Heart right ventricle (tissue), 16 donors: Measurements from ENCODE around the gene VPS54. TPM values are rescaled to one million over a fixed set of nuclear protein-coding genes. Genes with fewer than 3 reads are reported as not detected.
A peak's percentile ranks its signal among the peaks of the same experiment; 100 is the strongest.

Experiments used
- ATAC-seq, 8 donors: fragments of 200-7000 bp; cut with Tn5 transposase; one replicate each; pipeline ENCODE4 v1.9.1; 2020; ENCODE audit warnings: mild to moderate bottlenecking in 8 of 8, moderate library complexity in 8 of 8, moderate number of reproducible peaks in 1 of 8
- DNase-seq, 2 donors: peaks; one replicate each; pipeline ENCODE4 v3.0.0-alpha.2; 2020
- H3K27ac ChIP-seq, 10 donors: fragments of 200-600 bp; sonication (generic) in 2 of 10; one replicate each; pipeline versions ENCODE4 v1.5.0 to v1.8.0; 2020 to 2022; ENCODE audit warnings: mild to moderate bottlenecking in 3 of 10
- H3K27me3 ChIP-seq, 7 donors: fragments of 200-600 bp; one replicate each; pipeline ENCODE4 v1.8.0; 2021 to 2022; ENCODE audit warnings: mild to moderate bottlenecking in 2 of 7
- H3K36me3 ChIP-seq, 9 donors: fragments of 200-600 bp; sonication (generic) in 1 of 9; one replicate each; pipeline versions ENCODE4 v1.5.0 to v1.8.0; 2020 to 2022; ENCODE audit warnings: mild to moderate bottlenecking in 2 of 9
- H3K4me1 ChIP-seq, 9 donors: fragments of 200-600 bp; sonication (generic) in 1 of 9; one replicate each; pipeline versions ENCODE4 v1.5.0 to v1.8.0; 2020 to 2022; ENCODE audit warnings: mild to moderate bottlenecking in 4 of 9
- H3K4me3 ChIP-seq, 10 donors: fragments of 200-600 bp; sonication (generic) in 2 of 10; one replicate each; pipeline versions ENCODE4 v1.5.0 to v1.8.0; 2020 to 2022; ENCODE audit warnings: mild to moderate bottlenecking in 7 of 10, moderate library complexity in 2 of 10
- H3K9me3 ChIP-seq, 11 donors: fragments of 200-600 bp in 10 of 11; sonication (generic) in 2 of 11; one replicate each; pipeline versions ENCODE4 v1.5.0 to v1.8.0; 2013 to 2022; ENCODE audit warnings: mild to moderate bottlenecking in 2 of 11, control low read depth in 1 of 11, moderate library complexity in 1 of 11
- CTCF ChIP-seq, 9 donors: fragments of 200-600 bp; sonication (generic) in 2 of 9; IDR thresholded peaks; one replicate each; pipeline versions ENCODE4 v1.5.0 to v1.8.0; 2021 to 2022; ENCODE audit warnings: antibody characterized with exemption in 9 of 9, mild to moderate bottlenecking in 5 of 9, moderate library complexity in 1 of 9
- WGBS, 2 donors: extraction: QIAGEN DNeasy Blood & Tissue Kit; methylation state at CpG; one replicate each; pipeline ENCODE4 v1.1.7; 2013; ENCODE audit warnings: inconsistent platforms in 1 of 2; 5-methylcytosine and 5-hydroxymethylcytosine counted together
- intact Hi-C, 10 donors: fragments of 100-400 bp; cut with DNase I; formaldehyde crosslinking; loops; one replicate each; pipeline versions ENCODE4 v1.11.1 to v1.14.2; 2022
- polyA plus RNA-seq, 2 donors: library from polyadenylated mRNA; stranded (reverse); fragments of 200-250 nt; gene quantifications; one replicate each; pipeline ENCODE4 v1.2.3, GENCODE V29; 2013
- total RNA-seq, 10 donors: library from RNA; stranded (reverse); fragmentation: NEBNext Ultra II Directional in 3 of 10; extraction: Animal tissue kit (Norgen Biotek cat#: 25700) in 3 of 10; gene quantifications; one replicate each; pipeline versions ENCODE4 v1.2.1 to v1.2.4, GENCODE V29; 2021 to 2023
- donor health status: Arrhythmogenic right ventricular cardiomyopathy.
- donor health status: ischemic (EF 13 %, LVEDD 7.1; RV severe dilation, severe dysfunction).
- donor health status: healthy with polysubstance abuse.
- donor health status: DM: no; HTN: yes; CAD: no.
- donor health status: DM: no; HTN: no; CAD: no.
- donor health status: ischemic (EF 25% LVEDD 6.9; RV normal size, moderate dysfunction).
- donor health status: ischemic (EF 25% LVEDD 5.7; RV mildly dilated, moderate dysfunction).
- donor health status: healthy.
- donor health status: DM: yes; HTN: yes; CAD: no.
- donor health status: Ischemic cardiomyopathy.
- donor health status: ischemic (EF 35%, LVEDD 5.7; RV mildly dilated, moderate dysfunction).
- donor health status: nonischemic (EF 11% LVEDD 7.7; RV severe dilation, severe dysfunction).
- donor health status: DM: yes; HTN: yes; CAD: no.
- donor health status: PGD.
- donor health status: ischemic (EF 29% LVEDD 5.4; RV normal size, mild dysfunction).
- donor health status: nonischemic (EF 23%, LVEDD 6.1; RV moderate dilation, normal function).

Gene VPS54
- total and polyA plus RNA-seq, 12 donors, result 8.3 to 12.7 (median 10.5) TPM

- DNase-seq, result peak in 1 of 2 donors; percentile 50
- Histone ChIP-seq H3K9me3 (no peaks in the 10 kb centered on the region), H3K27me3 (no peaks in the 10 kb centered on the region), H3K4me1 (peaks cover 4 to 85% (median 67%) of the 10 kb centered on the region in 9 donors), H3K4me3 (peak overlapping the region in 1 of 10 donors; percentile 1), H3K36me3 (no peaks in the 10 kb centered on the region), H3K27ac (peak overlapping the region in 8 of 10 donors; percentile 18 to 99 (median 68))
- intact Hi-C loops, result loop anchor here in 1 of 10 donors (10.0 kb wide), 1 partner anchor 262 kb away; the partner anchor contains the start of genes MDH1 and WDPCP
- TF ChIP-seq CTCF (IDR thresholded peaks at IDR 0.05), result no peak
- WGBS, 2 donors, result 5 to 20% methylated on average over 1 of the region's 1 CpG
- ATAC-seq, result peak in 1 of 8 donors; percentile 18
These were observed 172.7 kb downstream of the VPS54 start for GRCh38 chr2:63846487-63846886.

- Histone ChIP-seq H3K9me3 (no peaks in the 10 kb centered on the region), H3K36me3 (no peaks in the 10 kb centered on the region), H3K27me3 (no peaks in the 10 kb centered on the region), H3K4me3 (peak overlapping the region in 2 of 10 donors; percentile 1 to 75), H3K4me1 (peaks cover 4 to 79% (median 63%) of the 10 kb centered on the region in 9 donors), H3K27ac (peak overlapping the region in 8 of 10 donors; percentile 23 to 99 (median 68))
- no peak for ATAC-seq
- 71 to 83% methylated on average over 3 of the region's 3 CpGs for WGBS, 2 donors
- DNase-seq, result no peak
- TF ChIP-seq CTCF (IDR thresholded peaks at IDR 0.05), result no peak
- intact Hi-C loops, result loop anchor here in 1 of 10 donors (10.0 kb wide), 1 partner anchor 261 kb away; the partner anchor contains the start of genes MDH1 and WDPCP
These were observed 173.4 kb downstream of the VPS54 start for GRCh38 chr2:63845866-63846265.

- H3K9me3 ChIP-seq, result no peaks in the 10 kb centered on the region
- H3K36me3 ChIP-seq, result no peaks in the 10 kb centered on the region
- DNase-seq, result no peak
- TF ChIP-seq CTCF (IDR thresholded peaks at IDR 0.05), result no peak
- H3K4me1 ChIP-seq, result peaks cover 4 to 73% (median 50%) of the 10 kb centered on the region in 9 donors
- intact Hi-C loops, result loop anchor here in 3 of 10 donors (5.0 to 10.0 kb wide), 3 partner anchors 147 to 260 kb away; partner anchors contain the start of genes MDH1 (in 1 of the 3) and WDPCP (in 1 of the 3)
- peak overlapping the region in 9 of 10 donors; percentile 4 to 100 (median 96) for H3K27ac ChIP-seq
- no peak for ATAC-seq
- H3K27me3 ChIP-seq, result no peaks in the 10 kb centered on the region
- peak overlapping the region in 7 of 10 donors; percentile 75 to 97 (median 88) for H3K4me3 ChIP-seq
- WGBS, 2 donors, result 43 to 66% methylated on average over 3 of the region's 3 CpGs
These were observed 174.6 kb downstream of the VPS54 start for GRCh38 chr2:63844616-63845015.

GRCh38 chr2:63843791-63844190 is 175.4 kb downstream of the VPS54 start:
- 60 to 68% methylated on average over 2 of the region's 2 CpGs for WGBS, 2 donors
- peak overlapping the region in 6 of 10 donors; percentile 96 to 100 (median 99) for H3K27ac ChIP-seq
- intact Hi-C loops, result loop anchor here in 3 of 10 donors (5.0 to 10.0 kb wide), 3 partner anchors 146 to 259 kb away; partner anchors contain the start of genes MDH1 (in 1 of the 3) and WDPCP (in 1 of the 3)
- H3K4me1 ChIP-seq, result peaks cover 4 to 67% (median 42%) of the 10 kb centered on the region in 9 donors
- H3K4me3 ChIP-seq, result peak overlapping the region in 8 of 10 donors; percentile 75 to 97 (median 88)
- no peaks in the 10 kb centered on the region for H3K36me3 ChIP-seq
- DNase-seq, result no peak
- no peaks in the 10 kb centered on the region for H3K9me3 ChIP-seq
- no peak for ATAC-seq
- no peaks in the 10 kb centered on the region for H3K27me3 ChIP-seq
- TF ChIP-seq CTCF (IDR thresholded peaks at IDR 0.05), result no peak
